GM19467 (cell line): ENCODE data around the gene GOLGA6A.
"Not testable (repeated sequence)": the region's sequence is repeated elsewhere in the genome, so short reads cannot be mapped to it uniquely, and the experiment has no call there.

Experiments used
- ATAC-seq: cut with Tn5 transposase; IDR thresholded peaks from one replicate; pipeline ENCODE4 v1.9.1; 2021; ENCODE audit warnings: mild to moderate bottlenecking, moderate library complexity; ENCODE audit not compliant: unreplicated experiment

The GOLGA6A gene

GRCh38 chr15:74108111-74108510, 25.8 kb upstream of the GOLGA6A start:
- no peak for ATAC-seq

GRCh38 chr15:74099963-74100733, 17.8 kb upstream of the GOLGA6A start:
- ATAC-seq: peak; percentile 76

DNA sequence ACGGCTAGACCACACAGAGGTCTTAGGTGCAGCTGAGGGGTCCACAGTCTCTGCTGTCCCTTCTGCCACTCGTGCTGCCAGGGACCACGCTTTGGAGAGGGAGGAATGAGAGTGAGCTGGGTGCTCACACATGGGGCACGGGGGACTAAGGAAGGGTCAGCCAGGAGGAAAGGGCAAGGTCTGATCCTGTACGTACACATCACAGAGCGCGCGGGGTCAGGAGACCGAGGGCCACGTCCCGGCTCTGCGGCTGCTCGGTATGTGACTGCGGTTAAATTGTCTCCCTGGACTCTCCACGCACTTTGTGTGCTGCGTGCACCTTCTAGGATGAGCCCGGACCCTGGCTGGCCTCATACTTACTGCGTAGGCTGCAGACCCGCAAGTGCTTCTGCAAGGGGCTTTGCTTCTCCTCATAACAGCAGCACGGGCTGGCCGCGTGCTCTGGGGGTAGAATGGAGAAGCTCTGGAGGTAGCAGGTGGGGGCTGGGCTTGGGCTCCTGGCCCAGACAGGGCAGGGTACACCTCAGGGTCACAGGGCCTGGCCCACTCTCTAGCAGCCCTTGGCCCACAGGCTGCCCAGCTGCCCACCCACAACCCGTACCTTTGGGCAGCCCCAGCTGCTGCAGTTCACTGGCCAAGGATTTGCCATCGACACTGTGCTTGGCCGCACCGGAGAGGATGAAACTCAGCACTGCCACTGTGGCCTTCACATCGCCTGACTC, 14.6 kb upstream of the GOLGA6A start:
- not testable (repeated sequence) for ATAC-seq

- not testable (repeated sequence) for ATAC-seq
Measured at GRCh38 chr15:74095610-74096009, 13.3 kb upstream of the GOLGA6A start.

DNA sequence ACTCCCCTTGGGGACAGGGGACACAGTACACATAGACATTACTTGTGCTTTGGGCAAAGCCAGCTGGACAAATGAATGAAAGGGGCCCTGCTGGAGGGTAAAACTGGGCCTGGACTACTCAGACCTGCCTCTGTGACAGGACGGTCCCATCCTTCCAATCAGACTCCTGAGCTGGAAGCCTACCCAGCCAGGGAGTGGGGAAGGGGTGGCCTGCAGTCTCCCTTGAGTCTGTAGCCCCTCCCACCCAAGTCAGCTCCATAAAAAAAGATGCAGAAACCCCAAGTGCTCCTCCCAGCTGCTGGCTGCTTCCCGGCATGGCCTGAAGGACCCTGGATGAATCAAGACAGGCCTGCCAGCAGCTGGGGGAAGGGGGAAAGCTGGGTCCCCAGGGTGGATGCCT, 12.2 kb upstream of the GOLGA6A start:
- not testable (repeated sequence) for ATAC-seq

DNA sequence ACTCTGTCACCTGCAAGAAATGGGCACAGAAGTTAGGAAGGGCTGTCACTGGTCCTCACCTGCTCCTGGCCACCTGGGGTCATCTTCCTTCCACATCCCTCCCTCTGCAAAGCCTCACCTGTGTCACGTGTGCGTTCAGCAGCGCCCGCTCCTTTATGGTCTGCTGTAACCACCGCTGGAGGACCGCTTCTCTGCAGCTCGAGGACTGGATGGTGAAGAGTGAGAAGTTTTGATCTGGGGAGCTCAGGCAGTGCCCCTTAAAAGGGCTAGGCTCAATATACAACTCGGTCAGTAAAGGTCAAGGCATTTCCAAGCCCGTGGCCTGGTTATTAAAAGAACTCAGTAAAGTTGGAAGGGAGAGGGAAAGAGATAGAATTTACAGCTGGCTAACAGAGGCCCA, 6.6 kb downstream of the GOLGA6A start:
- ATAC-seq: not testable (repeated sequence)

DNA sequence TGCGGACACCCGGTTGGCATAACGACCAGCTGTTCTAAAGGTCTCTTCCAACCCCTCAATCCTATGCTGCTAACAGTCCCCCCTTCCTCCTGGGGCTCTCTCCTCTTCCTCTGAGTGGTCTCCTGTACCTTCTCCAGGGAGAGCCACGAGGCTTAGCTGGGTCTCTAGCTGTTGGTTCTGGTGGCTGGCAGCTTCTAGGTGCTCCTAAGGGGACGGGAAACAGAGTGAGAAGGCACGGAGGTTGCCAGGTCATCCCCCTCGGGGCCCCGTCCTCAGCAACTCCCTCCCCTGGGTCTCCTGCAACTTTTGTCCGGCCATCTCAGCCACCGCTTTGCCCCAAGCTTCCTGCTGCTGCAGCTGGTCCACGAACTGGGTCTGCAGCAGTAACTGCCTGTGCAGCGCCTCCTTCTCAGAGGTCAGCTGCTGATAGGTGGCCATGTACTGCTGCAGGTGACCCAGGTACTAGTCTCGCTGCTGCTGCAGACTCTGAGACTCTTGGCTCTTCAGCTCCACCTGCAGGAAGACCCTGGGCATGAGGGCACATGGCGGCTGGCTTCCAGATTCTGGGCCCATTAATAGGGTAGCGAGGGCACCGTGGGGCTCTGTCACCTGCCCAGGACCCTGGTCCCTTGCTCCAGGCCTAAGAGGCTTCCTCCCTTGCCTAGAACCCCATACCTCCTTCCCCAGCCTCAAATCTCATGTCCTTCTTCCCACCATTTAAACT, 9.6 kb downstream of the GOLGA6A start:
- ATAC-seq: not testable (repeated sequence)

DNA sequence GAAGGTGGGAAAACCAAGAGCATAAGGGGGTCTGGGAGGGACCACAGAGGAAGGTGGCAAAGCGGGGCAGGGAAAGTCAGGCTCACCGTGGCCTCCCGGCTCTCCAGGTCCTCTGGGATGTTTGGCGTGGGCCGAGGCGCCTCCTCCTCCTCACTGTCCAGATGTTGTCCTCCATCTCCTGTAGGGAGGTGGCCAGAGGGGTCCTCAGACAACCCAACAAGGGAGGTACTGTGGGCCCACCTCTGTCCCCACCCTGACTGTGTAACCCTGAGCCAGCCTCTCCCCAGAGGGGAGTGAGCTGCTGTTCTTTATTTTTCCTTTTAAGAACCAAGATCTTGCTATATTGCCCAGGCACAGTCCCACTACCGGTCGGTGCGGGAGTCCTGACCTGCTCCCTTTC, 10.2 kb downstream of the GOLGA6A start:
- not testable (repeated sequence) for ATAC-seq

GRCh38 chr15:74071645-74072044, 10.7 kb downstream of the GOLGA6A start:
- not testable (repeated sequence) for ATAC-seq

- ATAC-seq: not testable (repeated sequence)
Measured at GRCh38 chr15:74065684-74066411, 16.5 kb downstream of the GOLGA6A start.

- not testable (repeated sequence) for ATAC-seq
Measured at GRCh38 chr15:74064822-74065221, 17.5 kb downstream of the GOLGA6A start.

- ATAC-seq: not testable (repeated sequence)
Measured at GRCh38 chr15:74064183-74064582, 18.2 kb downstream of the GOLGA6A start.

GRCh38 chr15:74063425-74064146, 18.8 kb downstream of the GOLGA6A start:
- not testable (repeated sequence) for ATAC-seq

DNA sequence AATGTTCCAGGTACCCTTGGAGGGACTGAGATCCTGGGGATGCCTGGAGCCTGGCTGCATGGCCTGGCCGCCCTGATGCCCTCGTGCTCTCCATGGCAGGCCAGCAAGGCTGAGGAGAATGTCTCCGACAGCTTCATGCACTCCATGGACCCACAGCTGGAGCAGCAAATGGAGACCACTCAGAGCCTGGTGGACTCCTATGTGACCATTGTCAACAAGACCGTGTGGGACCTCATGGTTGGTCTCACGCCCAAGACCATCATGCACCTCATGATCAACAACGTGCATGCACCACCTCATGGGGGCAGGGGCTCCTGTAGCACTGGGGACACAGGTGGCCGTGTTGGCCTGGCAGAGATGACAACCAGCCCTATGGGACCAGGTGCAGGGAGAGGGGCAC, 19.7 kb downstream of the GOLGA6A start:
- ATAC-seq: no peak

DNA sequence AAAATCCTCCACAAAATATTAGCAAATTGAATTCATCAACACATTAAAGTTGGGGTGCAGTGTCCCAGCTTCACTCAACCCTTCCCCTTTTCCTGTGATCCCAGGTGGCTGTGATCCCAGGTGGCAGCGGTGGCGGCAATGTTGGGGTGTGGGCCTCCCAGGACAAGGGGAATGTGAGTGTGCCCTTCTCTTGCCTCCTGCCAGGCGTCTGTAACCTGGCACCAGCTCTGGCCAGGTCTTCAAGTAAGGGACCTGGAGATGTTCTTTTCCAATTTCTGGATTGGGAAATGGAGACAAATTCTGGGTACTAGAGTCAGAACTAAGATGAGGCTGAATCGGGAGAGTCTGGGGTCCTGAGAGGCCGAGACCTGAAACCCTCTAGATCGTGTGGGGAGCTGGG, 20.1 kb downstream of the GOLGA6A start:
- ATAC-seq: no peak

- no peak for ATAC-seq
Measured at GRCh38 chr15:74060251-74060650, 22.1 kb downstream of the GOLGA6A start.

GRCh38 chr15:74059050-74059833, 23.1 kb downstream of the GOLGA6A start:
- ATAC-seq: not testable (repeated sequence)

DNA sequence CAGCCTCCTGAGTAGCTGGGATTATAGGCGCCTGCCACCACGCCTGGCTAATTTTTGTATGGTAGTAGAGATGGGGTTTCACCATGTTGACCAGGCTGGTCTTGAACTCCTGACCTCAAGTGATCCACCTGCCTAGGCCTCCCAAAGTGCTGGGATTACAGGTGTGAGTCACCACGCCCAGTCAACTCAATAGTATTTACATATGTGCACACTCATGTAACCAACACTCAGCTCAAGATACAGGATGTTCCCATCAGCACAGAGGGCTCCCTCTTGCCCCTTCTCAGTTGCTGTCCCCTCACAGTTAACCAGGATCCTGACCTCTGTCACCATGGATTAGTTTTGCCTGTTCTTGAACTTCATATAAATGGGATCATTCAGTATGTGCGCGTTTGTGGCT, 26.0 kb downstream of the GOLGA6A start:
- ATAC-seq: not testable (repeated sequence)

- ATAC-seq: no peak
Measured at GRCh38 chr15:74055804-74056203, 26.5 kb downstream of the GOLGA6A start.
